A549 treated with ZK216348 at 1 μM for 4 hours (cell line): Measurements from ENCODE around the gene PPM1D. TPM values are rescaled to one million over a fixed set of nuclear protein-coding genes. Genes with fewer than 3 reads are reported as not detected.

Source experiments
- total RNA-seq: library from RNA; stranded (reverse); fragments of 200-300 nt; extraction: Qiagen RNA extraction; gene quantifications from 5 replicates; pipeline ENCODE4 v1.2.3, GENCODE V29; 2022; ENCODE audit warnings: low read depth

PPM1D gene
- total RNA-seq: 15.5 to 21.5 TPM (median 16.9 TPM) in 5 replicates

GRCh38 chr17:60599620-60600489, at the start of gene PPM1D:
PPM1D (plus strand) TSS chr17:60600193; CDS start chr17:60600415, 222 bp downstream.

GRCh38 chr17:60677308-60678117, 77.5 kb downstream of the PPM1D start, which contains the start of gene BCAS3:
BCAS3 (plus strand) TSS chr17:60677851.

Other genes starting within 250 kb of the PPM1D start
- 30.9 to 38.6 TPM (median 35.4 TPM) in 5 replicates for gene USP32, start 208.1 kb upstream of the PPM1D start, total RNA-seq
- not detected in 5 replicates for gene CHCT1, start 177.7 kb upstream of the PPM1D start, total RNA-seq
- 9.6 to 23.9 TPM (median 17.9 TPM) in 5 replicates for gene APPBP2, start 74.0 kb upstream of the PPM1D start, total RNA-seq
- gene BCAS3, start 77.7 kb downstream of the PPM1D start, total RNA-seq: 7.1 to 11.5 TPM (median 8.9 TPM) in 5 replicates